Right atrium auricular region (tissue), 2 donors: ENCODE measurements around the gene PSMB10. TPM values are rescaled to one million over a fixed set of nuclear protein-coding genes. Genes with fewer than 3 reads are reported as not detected.

ENCODE experiments used
- DNase-seq: peaks from one replicate; pipeline ENCODE4 v3.0.0-alpha.2; 2019; ENCODE audit warnings: low spot score
- H3K27ac ChIP-seq, 2 donors: fragments of 200-600 bp; sonication (generic); 1 replicate in 1 of 2; 2 replicates in 1 of 2; pipeline ENCODE4 v1.5.1; 2016 to 2019
- H3K27me3 ChIP-seq, 2 donors: fragments of 200-600 bp; sonication (generic); one replicate each; pipeline versions ENCODE4 v1.5.1 to v1.6.0; 2017 to 2019
- H3K36me3 ChIP-seq: fragments of 200-600 bp; sonication (generic); one replicate; pipeline ENCODE4 v1.5.1; 2016
- H3K4me1 ChIP-seq, 2 donors: fragments of 200-600 bp; sonication (generic); one replicate each; pipeline versions ENCODE4 v1.5.1 to v1.6.0; 2017 to 2019
- H3K4me3 ChIP-seq, 2 donors: fragments of 200-600 bp; sonication (generic); 1 replicate in 1 of 2; 2 replicates in 1 of 2; pipeline ENCODE4 v1.5.1; 2017 to 2019; ENCODE audit warnings: mild to moderate bottlenecking in 1 of 2, moderate library complexity in 1 of 2
- H3K9me3 ChIP-seq, 2 donors: fragments of 200-600 bp; sonication (generic); one replicate each; pipeline ENCODE4 v1.5.1; 2019
- total RNA-seq, 2 donors: library from RNA; depleted of rRNA; stranded (reverse); fragments of >200 nt; gene quantifications; one replicate each; pipeline ENCODE4 v1.1.0, GENCODE V29; 2016
- TF ChIP-seq, protein P1 (sequence below), 2 donors: fragments of 200-600 bp; sonication (generic); IDR thresholded peaks; one replicate each; pipeline ENCODE4 v1.5.1; 2019; ENCODE audit warnings: antibody characterized with exemption in 2 of 2

The PSMB10 gene
- total RNA-seq, 2 donors from 2014 or later, result 37.3 to 38.4 TPM

DNA sequence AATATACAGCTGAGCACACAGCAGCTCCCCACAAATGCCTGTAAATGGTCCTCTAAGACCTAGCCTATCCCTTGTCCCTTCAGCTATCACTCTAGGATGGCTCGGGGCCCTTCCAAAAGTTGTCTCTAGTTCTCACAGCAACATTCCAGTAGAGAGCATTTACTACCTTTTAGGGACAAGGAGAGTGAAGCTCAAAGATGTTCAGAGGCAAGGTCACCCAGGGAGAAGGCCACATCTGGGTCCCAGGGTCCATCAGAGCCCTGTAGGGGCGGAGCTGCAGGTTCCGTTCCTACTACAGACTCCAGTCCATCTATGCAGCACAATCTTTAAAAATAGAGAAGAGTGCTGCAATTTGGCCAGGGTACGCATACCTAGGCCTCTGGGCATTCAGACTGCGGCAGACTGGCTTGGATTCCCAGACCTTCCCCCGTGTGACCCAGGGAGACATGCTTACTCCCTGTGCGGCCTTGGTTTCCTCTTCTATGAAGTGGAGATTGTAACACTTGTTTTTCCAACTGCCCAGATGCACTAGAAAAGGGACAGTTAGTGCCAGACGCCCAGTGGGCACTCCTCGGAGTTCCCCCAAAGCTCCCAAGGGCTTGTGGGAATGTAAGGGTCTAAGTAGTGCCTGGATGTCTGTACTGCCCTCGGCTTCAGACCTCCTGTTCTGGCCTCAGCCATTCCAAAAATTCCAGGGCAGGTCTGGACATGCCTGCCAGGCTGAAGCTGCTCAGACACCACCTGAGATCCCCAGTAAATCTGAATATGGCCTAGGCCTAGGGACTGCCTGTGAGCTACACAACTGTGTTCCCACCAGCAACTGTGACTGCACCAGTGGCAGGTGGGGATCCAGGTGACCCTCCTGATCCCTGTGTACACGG lies 29.3 kb upstream of the PSMB10 start:
- no peaks in the 10 kb centered on the region for H3K9me3 ChIP-seq
- H3K27me3 ChIP-seq, result no peaks in the 10 kb centered on the region
- TF ChIP-seq, protein P1, sequence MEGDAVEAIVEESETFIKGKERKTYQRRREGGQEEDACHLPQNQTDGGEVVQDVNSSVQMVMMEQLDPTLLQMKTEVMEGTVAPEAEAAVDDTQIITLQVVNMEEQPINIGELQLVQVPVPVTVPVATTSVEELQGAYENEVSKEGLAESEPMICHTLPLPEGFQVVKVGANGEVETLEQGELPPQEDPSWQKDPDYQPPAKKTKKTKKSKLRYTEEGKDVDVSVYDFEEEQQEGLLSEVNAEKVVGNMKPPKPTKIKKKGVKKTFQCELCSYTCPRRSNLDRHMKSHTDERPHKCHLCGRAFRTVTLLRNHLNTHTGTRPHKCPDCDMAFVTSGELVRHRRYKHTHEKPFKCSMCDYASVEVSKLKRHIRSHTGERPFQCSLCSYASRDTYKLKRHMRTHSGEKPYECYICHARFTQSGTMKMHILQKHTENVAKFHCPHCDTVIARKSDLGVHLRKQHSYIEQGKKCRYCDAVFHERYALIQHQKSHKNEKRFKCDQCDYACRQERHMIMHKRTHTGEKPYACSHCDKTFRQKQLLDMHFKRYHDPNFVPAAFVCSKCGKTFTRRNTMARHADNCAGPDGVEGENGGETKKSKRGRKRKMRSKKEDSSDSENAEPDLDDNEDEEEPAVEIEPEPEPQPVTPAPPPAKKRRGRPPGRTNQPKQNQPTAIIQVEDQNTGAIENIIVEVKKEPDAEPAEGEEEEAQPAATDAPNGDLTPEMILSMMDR (IDR thresholded peaks at IDR 0.05), result no peak
- DNase-seq, result no peak
- peak overlapping the region; percentile 96 to 99 for H3K27ac ChIP-seq
- peaks cover 36% of the 10 kb centered on the region for H3K36me3 ChIP-seq
- peaks cover 0 to 76% of the 10 kb centered on the region in 2 donors for H3K4me1 ChIP-seq
- peak overlapping the region; percentile 88 to 99 for H3K4me3 ChIP-seq

DNA sequence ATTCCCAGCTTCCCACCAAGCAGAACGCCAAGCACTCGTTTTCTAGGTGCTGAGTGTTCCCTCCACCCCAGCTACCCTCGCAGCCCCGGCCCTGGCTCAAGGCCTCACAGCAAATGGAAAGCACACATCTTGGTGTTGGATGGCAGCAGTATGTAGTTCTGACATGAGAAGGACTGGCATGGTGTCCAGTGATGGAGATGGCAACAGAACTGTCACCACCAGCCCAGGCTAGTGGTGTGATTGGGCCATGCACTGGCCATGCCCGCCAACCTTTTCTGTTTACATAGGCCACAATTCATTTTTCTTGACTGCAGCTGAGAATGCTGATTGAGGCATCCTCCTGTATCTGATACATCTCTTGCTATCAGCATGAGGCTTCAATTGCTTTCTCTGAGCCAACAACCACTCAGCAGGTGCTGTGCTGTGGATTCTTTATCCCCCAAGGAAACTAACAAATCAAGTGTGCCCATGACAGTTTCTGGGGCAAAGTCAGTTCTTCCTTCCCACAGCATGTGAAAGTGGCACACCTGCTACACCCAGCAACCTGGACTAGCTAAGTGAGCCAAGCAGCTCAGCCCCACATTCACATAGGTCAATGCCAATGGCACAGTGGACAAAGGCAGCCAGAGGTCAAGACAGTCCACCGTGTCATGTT lies 28.0 kb upstream of the PSMB10 start:
- no peaks in the 10 kb centered on the region for H3K27me3 ChIP-seq
- DNase-seq, result no peak
- H3K27ac ChIP-seq, result peak overlapping the region; percentile 96 to 99
- H3K4me3 ChIP-seq, result no peak overlapping the region
- peaks cover 48% of the 10 kb centered on the region for H3K36me3 ChIP-seq
- no peaks in the 10 kb centered on the region for H3K9me3 ChIP-seq
- H3K4me1 ChIP-seq, result peaks cover 0 to 89% of the 10 kb centered on the region in 2 donors
- TF ChIP-seq, protein P1 (IDR thresholded peaks at IDR 0.05), result no peak

DNA sequence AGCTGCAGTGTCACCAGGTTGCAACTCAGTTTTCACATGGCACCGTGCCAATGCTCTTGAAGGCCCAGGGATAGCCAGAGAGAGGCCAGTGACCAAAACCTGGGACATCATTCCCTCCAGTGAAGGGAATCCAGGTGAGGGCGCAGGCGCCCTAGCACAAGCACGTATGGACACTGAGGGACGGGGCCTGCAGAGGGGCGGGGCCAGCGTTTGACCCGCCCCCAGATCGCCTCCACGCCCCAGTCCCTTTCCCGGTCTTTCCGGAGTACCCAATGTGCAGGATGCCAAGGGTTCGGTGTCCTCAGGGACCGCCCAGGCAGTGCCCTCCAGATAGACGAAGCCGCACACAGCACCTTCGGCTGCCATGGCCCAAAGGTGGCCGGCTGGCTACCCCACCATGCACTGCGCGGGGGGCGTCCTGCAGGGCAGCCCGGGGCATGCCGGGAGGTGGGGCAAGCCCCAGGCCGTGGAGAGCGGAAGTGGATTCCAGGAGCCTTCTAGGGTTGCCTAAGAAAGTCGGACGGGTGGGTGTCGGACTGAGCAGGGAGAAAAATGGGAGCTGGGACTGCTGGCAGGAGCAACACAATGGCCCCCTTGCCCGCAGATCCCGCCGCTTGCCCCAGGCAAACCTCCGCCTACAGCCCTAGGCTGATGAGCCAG lies 27.1 kb upstream of the PSMB10 start:
- Histone ChIP-seq H3K9me3 (no peaks in the 10 kb centered on the region), H3K4me1 (peaks cover 0 to 90% of the 10 kb centered on the region in 2 donors), H3K27me3 (no peaks in the 10 kb centered on the region), H3K36me3 (peaks cover 56% of the 10 kb centered on the region), H3K27ac (peak overlapping the region; percentile 96 to 99), H3K4me3 (no peak overlapping the region)
- DNase-seq, result no peak
- TF ChIP-seq, protein P1 (IDR thresholded peaks at IDR 0.05), result no peak

DNA sequence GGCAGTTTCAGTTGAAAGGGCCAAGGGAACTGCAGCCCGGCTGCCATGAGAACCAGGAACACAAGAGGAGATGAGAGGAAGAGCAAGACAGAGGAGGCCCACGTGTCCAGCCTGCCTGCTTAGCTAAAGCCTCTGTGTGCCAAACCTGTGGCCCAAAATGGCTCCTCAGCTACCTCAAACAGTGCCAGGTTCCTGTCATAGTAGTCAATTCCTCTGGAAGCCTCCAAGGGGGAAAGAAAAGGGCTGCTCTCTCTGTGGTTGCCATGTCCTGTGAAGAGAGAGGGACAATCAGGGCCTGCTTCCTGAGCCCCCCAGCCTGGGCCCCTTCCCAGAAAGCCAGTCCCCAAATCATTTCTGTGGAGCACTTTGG lies 26.6 kb upstream of the PSMB10 start:
- no peak overlapping the region for H3K4me3 ChIP-seq
- no peaks in the 10 kb centered on the region for H3K27me3 ChIP-seq
- H3K27ac ChIP-seq, result peak overlapping the region; percentile 96 to 99
- DNase-seq, result no peak
- H3K4me1 ChIP-seq, result peaks cover 0 to 95% of the 10 kb centered on the region in 2 donors
- TF ChIP-seq, protein P1 (IDR thresholded peaks at IDR 0.05), result no peak
- H3K36me3 ChIP-seq, result peaks cover 61% of the 10 kb centered on the region
- H3K9me3 ChIP-seq, result no peaks in the 10 kb centered on the region

DNA sequence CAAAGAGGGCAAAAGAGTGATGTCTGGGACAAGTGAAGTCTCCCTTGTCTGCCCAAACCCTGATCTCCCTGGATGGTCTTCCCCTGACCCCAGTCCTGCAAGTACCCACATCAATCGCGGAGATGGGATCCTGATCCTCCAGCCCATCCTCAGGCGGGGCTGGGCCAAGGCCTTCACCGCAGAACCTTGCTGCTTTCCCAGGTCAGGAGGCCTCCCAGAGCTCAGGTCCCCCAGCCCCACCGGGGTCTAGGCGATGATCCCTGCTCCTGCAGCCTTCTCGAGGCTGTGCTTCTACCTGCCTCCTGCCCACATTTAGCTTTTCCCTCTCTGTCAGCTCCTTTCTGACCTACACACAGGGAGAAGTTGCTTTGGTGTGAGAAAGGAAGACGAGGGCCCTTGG lies 25.5 kb upstream of the PSMB10 start:
- Histone ChIP-seq H3K27ac (peak overlapping the region; percentile 96 to 99), H3K36me3 (peaks cover 72% of the 10 kb centered on the region), H3K4me3 (no peak overlapping the region), H3K9me3 (no peaks in the 10 kb centered on the region), H3K4me1 (peaks cover 0 to 89% of the 10 kb centered on the region in 2 donors), H3K27me3 (no peaks in the 10 kb centered on the region)
- no peak for DNase-seq
- TF ChIP-seq, protein P1 (IDR thresholded peaks at IDR 0.05), result no peak
